H1 (cell line): ENCODE measurements around the gene TMEM252. TPM values are rescaled to one million over a fixed set of nuclear protein-coding genes. Genes with fewer than 3 reads are reported as not detected.

Experiments
- ASH2L ChIP-seq: fragments of 200-600, 300-600 bp; sonication (generic); IDR thresholded peaks from one replicate; pipeline ENCODE4 v1.7.1; 2017; ENCODE audit warnings: low read length
- EGR1 ChIP-seq: IDR thresholded peaks from 2 replicates; pipeline ENCODE4 v1.6.1; 2011; ENCODE audit warnings: low read depth, low read length, borderline replicate concordance
- RXRA ChIP-seq: IDR thresholded peaks from 2 replicates; pipeline ENCODE4 v1.6.1; 2011; ENCODE audit warnings: low read depth, mild to moderate bottlenecking, low read length, moderate library complexity; ENCODE audit not compliant: insufficient read depth
- polyA plus RNA-seq, 7 experiments: library from polyadenylated mRNA; depleted of rRNA in 3 of 7; stranded (reverse) in 5 of 7; unstranded in 2 of 7; fragments of >200 nt in 5 of 7; fragments of 200-250 nt in 2 of 7; gene quantifications; 1 replicate in 5 of 7; 2 replicates in 1 of 7; 4 replicates in 1 of 7; pipeline versions ENCODE4 v1.2.1 to v1.2.3, GENCODE V29; 2011 to 2013; ENCODE audit warnings: missing spikeins in 2 of 7, mixed read lengths in 2 of 7
- total RNA-seq: library from RNA; stranded (reverse); fragmentation: NEBNext Ultra II Directional; extraction: Animal tissue kit (Norgen Biotek cat#: 25700); gene quantifications from 2 replicates; pipeline ENCODE4 v1.2.1, GENCODE V29; 2021
- TF ChIP-seq, protein P1 (sequence below): IDR thresholded peaks from 2 replicates; pipeline ENCODE4 v1.6.1; 2012; ENCODE audit warnings: inconsistent platforms

The TMEM252 gene
- total and polyA plus RNA-seq, 2 of the 8 experiments (the other 6 are each of a cell fraction or from before 2014, with no cell fraction given): not detected

DNA sequence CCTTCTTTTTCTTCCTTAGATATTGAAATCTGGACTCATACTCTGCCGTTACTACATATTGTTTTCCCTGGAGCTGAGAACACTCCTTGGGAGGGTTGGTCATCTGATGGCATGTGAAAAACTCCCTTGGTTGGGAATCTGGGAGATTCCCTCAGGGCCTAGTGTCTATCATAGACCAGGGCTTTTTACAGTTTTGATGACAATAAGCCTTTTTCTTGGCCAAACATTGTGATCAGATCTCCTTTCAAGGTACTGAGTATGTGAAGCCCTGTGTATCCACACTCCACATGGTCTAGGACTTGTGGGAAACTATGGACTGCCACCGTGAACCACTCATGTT, 32.9 kb downstream of the TMEM252 start (continued):
- TF ChIP-seq ASH2L: no peak
- TF ChIP-seq RXRA: no peak
- TF ChIP-seq, protein P1, sequence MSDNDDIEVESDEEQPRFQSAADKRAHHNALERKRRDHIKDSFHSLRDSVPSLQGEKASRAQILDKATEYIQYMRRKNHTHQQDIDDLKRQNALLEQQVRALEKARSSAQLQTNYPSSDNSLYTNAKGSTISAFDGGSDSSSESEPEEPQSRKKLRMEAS: no peak
- TF ChIP-seq EGR1: no peak
- TF ChIP-seq, all 59 proteins: peak for 0
